Smooth muscle cell (in vitro differentiated cells): Measurements from ENCODE around the gene POU6F1. TPM values are rescaled to one million over a fixed set of nuclear protein-coding genes. Genes with fewer than 3 reads are reported as not detected.
"Not testable (repeated sequence)": the region's sequence is repeated elsewhere in the genome, so short reads cannot be mapped to it uniquely, and the experiment has no call there.

Experiments
- DNase-seq: peaks from one replicate; lab custom pipeline; 2025; ENCODE audit not compliant: unreplicated experiment; lab: John Stamatoyannopoulos, UW
- H2AFZ ChIP-seq: fragments of 200-600 bp; sonication (generic); 2 replicates; pipeline ENCODE4 v1.6.0; 2016; ENCODE audit warnings: antibody characterized with exemption, low read depth, mild to moderate bottlenecking
- H3F3A ChIP-seq: fragments of 200-600 bp; sonication (generic); 2 replicates; pipeline ENCODE4 v1.6.0; 2017; ENCODE audit warnings: antibody characterized with exemption, low read depth
- H3K27ac ChIP-seq: fragments of 200-600 bp; sonication (generic); 2 replicates; pipeline ENCODE4 v1.5.1; 2016; ENCODE audit warnings: low read depth, mild to moderate bottlenecking
- H3K27me3 ChIP-seq: fragments of 200-600 bp; sonication (generic); 2 replicates; pipeline ENCODE4 v1.6.1; 2016; ENCODE audit warnings: low read depth, mild to moderate bottlenecking
- H3K36me3 ChIP-seq: fragments of 200-600 bp; sonication (generic); 2 replicates; pipeline ENCODE4 v1.5.1; 2016; ENCODE audit warnings: low read depth
- H3K4me1 ChIP-seq: fragments of 200-600 bp; sonication (generic); 2 replicates; pipeline ENCODE4 v1.5.1; 2016; ENCODE audit warnings: low read depth
- H3K4me2 ChIP-seq: fragments of 200-600 bp; sonication (generic); 2 replicates; pipeline ENCODE4 v1.6.0; 2016; ENCODE audit warnings: mild to moderate bottlenecking
- H3K4me3 ChIP-seq: fragments of 200-600 bp; sonication (generic); 2 replicates; pipeline ENCODE4 v1.5.1; 2016; ENCODE audit warnings: mild to moderate bottlenecking
- H3K79me2 ChIP-seq: fragments of 200-600 bp; sonication (generic); 2 replicates; pipeline ENCODE4 v1.6.0; 2016; ENCODE audit warnings: low read depth, mild to moderate bottlenecking
- H3K9ac ChIP-seq: fragments of 200-600 bp; sonication (generic); 2 replicates; pipeline ENCODE4 v1.6.0; 2016; ENCODE audit warnings: low read depth
- H3K9me3 ChIP-seq: fragments of 200-600 bp; sonication (generic); replicated peaks from 2 replicates; pipeline ENCODE4 v1.5.1; 2016; ENCODE audit warnings: low read depth
- H4K20me1 ChIP-seq: fragments of 200-600 bp; sonication (generic); 2 replicates; pipeline ENCODE4 v1.6.0; 2016; ENCODE audit warnings: low read depth
- WGBS: methylation state at CpG from one replicate; pipeline ENCODE4 v1.1.7; 2016; ENCODE audit warnings: low lambda C conversion rate; 5-methylcytosine and 5-hydroxymethylcytosine counted together
- polyA plus RNA-seq: library from polyadenylated mRNA; unstranded; fragments of >200 nt; fragmentation: Nextera tagmentation; extraction: Ambion mirVana; gene quantifications from 2 replicates; pipeline ENCODE4 v1.2.1, GENCODE V29; 2016
- total RNA-seq: library from RNA; depleted of rRNA; stranded (reverse); fragments of >200 nt; gene quantifications from 2 replicates; pipeline ENCODE4 v1.2.3, GENCODE V29; 2014
- TF ChIP-seq, protein P1 (sequence below): fragments of 200-600 bp; sonication (generic); IDR thresholded peaks from 2 replicates; pipeline ENCODE4 v1.5.1; 2017; ENCODE audit warnings: borderline replicate concordance, mild to moderate bottlenecking, antibody characterized with exemption; ENCODE audit not compliant: insufficient read depth, poor library complexity, severe bottlenecking

POU6F1 gene
- total and polyA plus RNA-seq, 2 experiments from 2014 or later, result 4.6 to 7.9 TPM

DNA sequence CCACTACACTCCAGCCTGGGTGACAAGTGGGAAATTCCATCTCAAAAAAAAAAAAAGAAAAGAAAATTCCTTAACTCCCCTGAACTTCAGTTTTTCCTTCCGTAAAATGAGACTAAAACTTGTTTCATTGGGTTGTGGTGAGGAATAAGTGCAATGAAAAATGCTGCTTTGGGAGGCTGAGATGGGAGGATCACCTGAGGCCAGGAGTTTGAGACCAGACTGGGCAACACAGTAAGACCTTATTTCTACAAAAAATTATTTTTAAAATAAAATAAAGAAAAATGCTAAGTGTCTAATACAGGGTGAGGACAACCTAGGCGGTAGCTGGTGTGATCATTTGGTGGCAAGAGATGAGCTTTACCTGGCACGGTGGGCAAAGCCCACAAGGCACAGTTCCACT is 45.5 kb upstream of the POU6F1 start:
- no peaks in the 10 kb centered on the region for H4K20me1 ChIP-seq
- H3K36me3 ChIP-seq, result no peaks in the 10 kb centered on the region
- H3K9ac ChIP-seq, result no peak overlapping the region
- H3K4me1 ChIP-seq, result no peaks in the 10 kb centered on the region
- no peak for DNase-seq
- TF ChIP-seq, protein P1, sequence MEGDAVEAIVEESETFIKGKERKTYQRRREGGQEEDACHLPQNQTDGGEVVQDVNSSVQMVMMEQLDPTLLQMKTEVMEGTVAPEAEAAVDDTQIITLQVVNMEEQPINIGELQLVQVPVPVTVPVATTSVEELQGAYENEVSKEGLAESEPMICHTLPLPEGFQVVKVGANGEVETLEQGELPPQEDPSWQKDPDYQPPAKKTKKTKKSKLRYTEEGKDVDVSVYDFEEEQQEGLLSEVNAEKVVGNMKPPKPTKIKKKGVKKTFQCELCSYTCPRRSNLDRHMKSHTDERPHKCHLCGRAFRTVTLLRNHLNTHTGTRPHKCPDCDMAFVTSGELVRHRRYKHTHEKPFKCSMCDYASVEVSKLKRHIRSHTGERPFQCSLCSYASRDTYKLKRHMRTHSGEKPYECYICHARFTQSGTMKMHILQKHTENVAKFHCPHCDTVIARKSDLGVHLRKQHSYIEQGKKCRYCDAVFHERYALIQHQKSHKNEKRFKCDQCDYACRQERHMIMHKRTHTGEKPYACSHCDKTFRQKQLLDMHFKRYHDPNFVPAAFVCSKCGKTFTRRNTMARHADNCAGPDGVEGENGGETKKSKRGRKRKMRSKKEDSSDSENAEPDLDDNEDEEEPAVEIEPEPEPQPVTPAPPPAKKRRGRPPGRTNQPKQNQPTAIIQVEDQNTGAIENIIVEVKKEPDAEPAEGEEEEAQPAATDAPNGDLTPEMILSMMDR, result no peak
- H3K27ac ChIP-seq, result no peak overlapping the region
- H3K4me2 ChIP-seq, result no peak overlapping the region
- H3K9me3 ChIP-seq, result no peaks in the 10 kb centered on the region
- H3K79me2 ChIP-seq, result no peaks in the 10 kb centered on the region
- H3K27me3 ChIP-seq, result no peaks in the 10 kb centered on the region
- no peak overlapping the region for H2AFZ ChIP-seq
- WGBS, result 93% methylated on average over 3 of the region's 3 CpGs
- no peaks in the 10 kb centered on the region for H3F3A ChIP-seq
- no peak overlapping the region for H3K4me3 ChIP-seq

DNA sequence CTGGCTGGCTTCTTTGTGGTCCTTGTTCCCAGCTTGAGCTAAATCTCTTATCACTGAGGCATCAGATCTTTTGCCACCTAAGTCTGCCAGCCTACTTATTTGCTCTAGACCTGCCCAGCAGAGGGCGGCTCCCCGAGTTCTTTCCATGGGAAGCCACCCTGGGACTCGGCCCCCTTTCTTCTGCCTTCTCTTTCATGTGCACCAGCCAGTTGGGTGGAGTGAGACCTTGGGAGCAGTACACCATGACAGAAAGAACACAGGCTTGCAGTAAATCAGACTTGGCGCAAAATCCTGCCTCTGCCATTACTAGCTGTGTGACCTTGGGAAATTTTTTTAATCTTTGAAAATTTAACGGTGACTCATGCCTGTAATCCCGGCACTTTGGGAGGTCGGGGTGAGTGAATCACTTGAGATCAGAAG is 44.9 kb upstream of the POU6F1 start:
- H3F3A ChIP-seq, result no peaks in the 10 kb centered on the region
- no peaks in the 10 kb centered on the region for H3K9me3 ChIP-seq
- no peak overlapping the region for H3K9ac ChIP-seq
- H4K20me1 ChIP-seq, result no peaks in the 10 kb centered on the region
- H3K4me1 ChIP-seq, result no peaks in the 10 kb centered on the region
- no peak overlapping the region for H3K4me3 ChIP-seq
- no peaks in the 10 kb centered on the region for H3K36me3 ChIP-seq
- H3K79me2 ChIP-seq, result no peaks in the 10 kb centered on the region
- H3K4me2 ChIP-seq, result no peak overlapping the region
- DNase-seq, result no peak
- TF ChIP-seq, protein P1, result peak; percentile 4
- H2AFZ ChIP-seq, result no peak overlapping the region
- no peak overlapping the region for H3K27ac ChIP-seq
- WGBS, result 50% methylated on average over 7 of the region's 7 CpGs
- no peaks in the 10 kb centered on the region for H3K27me3 ChIP-seq

DNA sequence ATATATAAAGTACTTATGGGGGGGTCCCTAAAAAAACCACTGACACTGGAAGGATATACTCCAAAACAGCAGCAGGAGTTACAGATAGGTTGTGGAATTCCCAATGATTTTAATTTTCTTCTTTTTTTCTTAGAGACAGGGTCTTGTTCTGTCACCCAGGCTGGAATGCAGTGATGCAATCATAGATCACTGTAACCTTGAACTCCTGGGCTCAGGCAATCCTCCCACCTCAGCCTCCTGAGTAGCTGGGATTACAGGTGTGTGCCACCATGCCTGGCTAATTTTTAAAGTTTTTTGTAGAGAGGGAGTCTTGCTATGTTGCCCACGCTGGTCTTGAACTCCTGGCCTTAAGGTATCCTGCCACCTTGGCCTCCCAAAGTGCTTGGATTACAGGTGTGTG is 41.7 kb upstream of the POU6F1 start:
- H3K27ac ChIP-seq, H2AFZ ChIP-seq, H3K9me3 ChIP-seq, H3K4me3 ChIP-seq, H3K36me3 ChIP-seq, H3K4me1 ChIP-seq, H3F3A ChIP-seq, H3K27me3 ChIP-seq, H3K4me2 ChIP-seq, H3K79me2 ChIP-seq, H4K20me1 ChIP-seq, DNase-seq, H3K9ac ChIP-seq: not testable (repeated sequence)
- 100% methylated on average over 1 of the region's 1 CpG for WGBS

DNA sequence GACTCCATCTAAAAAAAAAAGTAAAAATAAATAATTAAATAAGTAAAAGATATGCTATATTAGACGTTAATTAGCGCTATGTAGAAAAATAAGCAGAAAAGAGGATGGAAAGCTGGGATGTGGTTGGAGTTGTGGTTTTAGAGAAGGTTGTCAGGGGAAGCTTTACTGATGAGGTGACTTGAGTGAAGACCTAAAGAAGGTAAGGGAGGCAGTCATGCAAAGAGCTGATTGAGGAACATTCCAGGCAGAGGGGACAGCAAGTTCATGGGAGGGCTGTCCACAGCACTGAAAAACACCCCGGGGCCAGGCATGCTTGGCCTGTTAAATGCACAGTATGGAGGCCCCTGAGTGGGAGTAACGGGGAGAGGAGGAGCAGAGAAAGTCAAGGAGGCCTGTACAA is 36.7 kb upstream of the POU6F1 start:
- Histone ChIP-seq H3K79me2 (no peaks in the 10 kb centered on the region), H2AFZ (no peak overlapping the region), H3K9ac (no peak overlapping the region), H3K4me3 (no peak overlapping the region), H3K9me3 (no peaks in the 10 kb centered on the region), H3K27ac (no peak overlapping the region), H3F3A (no peaks in the 10 kb centered on the region), H3K4me2 (no peak overlapping the region), H3K4me1 (no peaks in the 10 kb centered on the region), H3K36me3 (no peaks in the 10 kb centered on the region), H4K20me1 (no peaks in the 10 kb centered on the region), H3K27me3 (no peaks in the 10 kb centered on the region)
- 94% methylated on average over 4 of the region's 4 CpGs for WGBS
- TF ChIP-seq, protein P1, result no peak
- DNase-seq, result no peak
